ENCODE measurements around the gene OR10Z1. TPM values are rescaled to one million over a fixed set of nuclear protein-coding genes. Genes with fewer than 3 reads are reported as not detected.

The OR10Z1 gene
- total RNA-seq, 4 donors from 2014 or later = not detected

DNA sequence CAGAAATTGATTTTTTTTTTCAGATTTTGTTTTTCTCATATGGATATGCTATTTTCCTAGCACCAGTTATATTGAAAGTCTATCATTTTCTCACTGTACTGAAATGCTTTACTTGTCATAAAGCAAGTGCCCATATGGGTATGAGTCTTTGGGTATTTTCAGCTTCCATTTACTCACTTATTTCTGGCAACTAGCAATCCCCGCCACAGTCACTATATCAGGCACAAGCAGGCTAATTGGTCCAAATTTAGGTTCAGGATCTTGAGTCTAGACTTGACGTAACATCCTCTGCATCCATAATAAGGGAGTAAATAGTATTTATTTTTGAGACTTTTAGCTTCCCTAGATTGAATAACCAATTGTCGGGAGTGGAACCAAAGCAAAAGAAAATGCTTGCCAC is 27.5 kb upstream of the OR10Z1 start:
- TF ChIP-seq, protein P1, sequence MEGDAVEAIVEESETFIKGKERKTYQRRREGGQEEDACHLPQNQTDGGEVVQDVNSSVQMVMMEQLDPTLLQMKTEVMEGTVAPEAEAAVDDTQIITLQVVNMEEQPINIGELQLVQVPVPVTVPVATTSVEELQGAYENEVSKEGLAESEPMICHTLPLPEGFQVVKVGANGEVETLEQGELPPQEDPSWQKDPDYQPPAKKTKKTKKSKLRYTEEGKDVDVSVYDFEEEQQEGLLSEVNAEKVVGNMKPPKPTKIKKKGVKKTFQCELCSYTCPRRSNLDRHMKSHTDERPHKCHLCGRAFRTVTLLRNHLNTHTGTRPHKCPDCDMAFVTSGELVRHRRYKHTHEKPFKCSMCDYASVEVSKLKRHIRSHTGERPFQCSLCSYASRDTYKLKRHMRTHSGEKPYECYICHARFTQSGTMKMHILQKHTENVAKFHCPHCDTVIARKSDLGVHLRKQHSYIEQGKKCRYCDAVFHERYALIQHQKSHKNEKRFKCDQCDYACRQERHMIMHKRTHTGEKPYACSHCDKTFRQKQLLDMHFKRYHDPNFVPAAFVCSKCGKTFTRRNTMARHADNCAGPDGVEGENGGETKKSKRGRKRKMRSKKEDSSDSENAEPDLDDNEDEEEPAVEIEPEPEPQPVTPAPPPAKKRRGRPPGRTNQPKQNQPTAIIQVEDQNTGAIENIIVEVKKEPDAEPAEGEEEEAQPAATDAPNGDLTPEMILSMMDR (IDR thresholded peaks at IDR 0.05) = no peak
- no peak for TF ChIP-seq POLR2A (IDR thresholded peaks at IDR 0.05)
- DNase-seq = no peak
- Histone ChIP-seq H3K27me3 (no peaks in the 10 kb centered on the region), H3K4me3 (no peak overlapping the region), H3K36me3 (no peaks in the 10 kb centered on the region), H3K9me3 (no peaks in the 10 kb centered on the region), H3K4me1 (no peaks in the 10 kb centered on the region), H3K27ac (no peak overlapping the region)

DNA sequence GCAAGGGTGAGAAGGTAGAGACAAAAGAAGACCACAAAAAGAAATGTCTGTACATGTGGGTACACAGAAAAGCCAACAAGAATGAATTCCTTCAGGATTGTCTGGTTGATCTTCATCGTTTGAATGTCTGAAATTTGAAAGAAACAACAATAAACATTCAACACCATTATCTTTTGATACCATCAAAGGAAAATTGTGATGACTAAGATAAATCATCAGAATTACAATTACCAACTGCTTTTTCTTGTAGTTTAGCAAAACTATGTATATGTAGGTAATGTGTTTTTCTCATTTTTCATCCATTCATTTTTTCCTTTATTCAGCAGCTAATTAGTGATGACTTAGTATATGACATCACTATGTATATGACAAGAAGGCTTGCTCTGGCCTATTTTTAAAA is 25.3 kb upstream of the OR10Z1 start, which contains the start of gene OR10X1:
Gene OR10X1, minus strand, starts transcription at position 167 of the 400 bp plus-strand sequence. Its CDS starts 0 bp downstream, at position 167.
- TF ChIP-seq POLR2A (IDR thresholded peaks at IDR 0.05) = no peak
- TF ChIP-seq, protein P1 (IDR thresholded peaks at IDR 0.05) = no peak
- H3K27me3 ChIP-seq = no peaks in the 10 kb centered on the region
- no peak for DNase-seq

DNA sequence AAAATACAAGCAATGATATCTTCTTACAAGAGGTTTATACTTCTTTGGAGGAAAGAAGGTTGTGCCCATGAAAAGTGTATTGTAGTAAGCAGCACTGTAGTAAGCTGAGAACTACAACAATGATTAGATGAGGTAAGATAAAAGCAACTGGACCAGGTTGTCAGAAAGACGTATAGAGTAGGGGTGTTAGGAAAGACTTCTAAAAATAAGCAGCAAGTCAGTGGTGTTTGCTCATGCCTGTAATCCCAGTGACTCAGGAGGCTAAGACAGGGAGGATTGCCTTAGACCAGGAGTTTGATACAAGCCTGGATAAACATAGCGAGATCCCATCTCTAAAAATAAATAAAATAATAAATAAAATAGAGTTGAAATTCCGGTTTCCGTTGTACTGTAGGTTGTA is 21.1 kb upstream of the OR10Z1 start:
- no peak for TF ChIP-seq POLR2A (IDR thresholded peaks at IDR 0.05)
- TF ChIP-seq, protein P1 (IDR thresholded peaks at IDR 0.05) = no peak
- Histone ChIP-seq H3K36me3 (no peaks in the 10 kb centered on the region), H3K4me3 (no peak overlapping the region), H3K4me1 (no peaks in the 10 kb centered on the region), H3K27ac (no peak overlapping the region), H3K27me3 (no peaks in the 10 kb centered on the region), H3K9me3 (peaks cover 0 to 6% (median 3%) of the 10 kb centered on the region in 4 donors)
- no peak for DNase-seq

More for the DNA sequence above, 25.3 kb upstream of the OR10Z1 start, which contains the start of gene OR10X1:
- Histone ChIP-seq H3K36me3 (no peaks in the 10 kb centered on the region), H3K4me1 (no peaks in the 10 kb centered on the region), H3K9me3 (no peaks in the 10 kb centered on the region), H3K27ac (no peak within 1 kb of the TSS), H3K4me3 (no peak within 1 kb of the TSS)

DNA sequence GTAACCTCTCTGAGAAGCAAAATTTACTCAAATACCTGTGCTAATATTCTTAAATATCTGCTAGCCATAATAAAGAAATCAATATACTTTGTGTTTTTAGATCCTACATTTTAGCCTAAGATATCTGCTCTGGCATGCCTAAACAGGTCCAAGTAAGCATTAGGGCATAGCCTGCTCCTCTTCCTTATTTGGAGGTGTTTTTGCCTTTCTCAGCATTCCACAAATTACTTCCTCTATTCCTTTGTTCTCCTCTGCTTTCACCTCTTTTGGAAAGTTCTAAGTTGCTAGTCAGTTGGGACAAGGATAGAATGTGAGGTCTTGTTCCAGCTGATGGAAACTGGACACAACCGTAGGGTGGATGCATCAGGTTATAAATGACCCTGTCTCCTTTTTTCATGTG is 18.1 kb upstream of the OR10Z1 start:
- no peak overlapping the region for H3K4me3 ChIP-seq
- H3K27me3 ChIP-seq = no peaks in the 10 kb centered on the region
- no peaks in the 10 kb centered on the region for H3K4me1 ChIP-seq
- no peak for TF ChIP-seq POLR2A (IDR thresholded peaks at IDR 0.05)
- TF ChIP-seq, protein P1 (IDR thresholded peaks at IDR 0.05) = no peak
- H3K9me3 ChIP-seq = peaks cover 0 to 6% (median 3%) of the 10 kb centered on the region in 4 donors
- H3K36me3 ChIP-seq = no peaks in the 10 kb centered on the region
- H3K27ac ChIP-seq = no peak overlapping the region
- no peak for DNase-seq

DNA sequence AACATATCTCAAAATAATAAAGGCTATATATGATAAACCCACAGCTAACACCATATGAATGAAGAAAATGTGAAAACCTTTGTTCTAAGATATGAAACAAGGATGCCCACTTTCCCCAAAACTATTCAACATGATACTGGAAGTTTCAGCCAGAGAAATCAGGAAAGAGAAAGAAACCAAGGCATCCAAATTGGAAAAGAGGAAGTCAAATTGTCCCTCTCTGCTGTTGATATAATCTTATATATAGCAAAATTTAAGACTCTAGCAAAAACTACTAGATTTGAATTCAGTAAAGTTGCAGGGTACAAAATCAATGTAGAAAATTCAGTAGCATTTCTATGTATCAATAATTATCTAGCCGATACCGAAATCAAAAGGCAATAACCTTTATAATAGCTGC is 4.3 kb upstream of the OR10Z1 start:
- TF ChIP-seq POLR2A (IDR thresholded peaks at IDR 0.05) = no peak
- TF ChIP-seq, protein P1 (IDR thresholded peaks at IDR 0.05) = no peak
- Histone ChIP-seq H3K36me3 (no peaks in the 10 kb centered on the region), H3K27ac (no peak overlapping the region), H3K9me3 (peaks cover 0 to 12% (median 2%) of the 10 kb centered on the region in 4 donors), H3K4me1 (no peaks in the 10 kb centered on the region), H3K27me3 (no peaks in the 10 kb centered on the region), H3K4me3 (no peak overlapping the region)
- DNase-seq = no peak

DNA sequence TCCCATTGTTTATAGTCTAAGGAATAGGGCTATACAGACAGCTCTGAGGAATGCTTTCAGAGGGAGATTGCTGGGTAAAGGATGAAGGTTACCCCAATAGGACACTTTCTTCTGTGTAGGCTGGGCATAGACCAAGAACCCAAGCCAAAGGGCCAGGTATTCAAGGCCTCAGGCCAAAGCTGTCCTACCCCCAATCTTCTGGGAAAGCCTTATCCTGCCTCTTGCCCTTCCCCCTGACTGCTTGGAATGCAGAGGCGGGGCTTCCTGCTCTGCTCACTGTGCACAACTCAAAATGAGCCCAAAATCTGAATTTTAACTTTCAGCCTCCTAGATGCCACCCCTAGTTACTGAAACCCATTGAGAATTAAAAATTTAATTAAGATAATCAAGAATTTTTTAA is 2.2 kb downstream of the OR10Z1 start:
- Histone ChIP-seq H3K4me3 (no peak overlapping the region), H3K27ac (no peak overlapping the region), H3K9me3 (no peaks in the 10 kb centered on the region), H3K4me1 (no peaks in the 10 kb centered on the region), H3K36me3 (no peaks in the 10 kb centered on the region), H3K27me3 (no peaks in the 10 kb centered on the region)
- DNase-seq = no peak
- no peak for TF ChIP-seq POLR2A (IDR thresholded peaks at IDR 0.05)
- TF ChIP-seq, protein P1 (IDR thresholded peaks at IDR 0.05) = no peak

All from Peyer's patch (tissue), 4 donors.